NCI-H1694 treated with DMSO at 0.1 percent for 48 hours (cell line): ENCODE data around the gene REPS1.
"Not testable (repeated sequence)": the region's sequence is repeated elsewhere in the genome, so short reads cannot be mapped to it uniquely, and the experiment has no call there.

Experiments used
- DNase-seq: peaks from one replicate; lab custom pipeline; 2025; lab: John Stamatoyannopoulos, UW

The REPS1 gene

DNA sequence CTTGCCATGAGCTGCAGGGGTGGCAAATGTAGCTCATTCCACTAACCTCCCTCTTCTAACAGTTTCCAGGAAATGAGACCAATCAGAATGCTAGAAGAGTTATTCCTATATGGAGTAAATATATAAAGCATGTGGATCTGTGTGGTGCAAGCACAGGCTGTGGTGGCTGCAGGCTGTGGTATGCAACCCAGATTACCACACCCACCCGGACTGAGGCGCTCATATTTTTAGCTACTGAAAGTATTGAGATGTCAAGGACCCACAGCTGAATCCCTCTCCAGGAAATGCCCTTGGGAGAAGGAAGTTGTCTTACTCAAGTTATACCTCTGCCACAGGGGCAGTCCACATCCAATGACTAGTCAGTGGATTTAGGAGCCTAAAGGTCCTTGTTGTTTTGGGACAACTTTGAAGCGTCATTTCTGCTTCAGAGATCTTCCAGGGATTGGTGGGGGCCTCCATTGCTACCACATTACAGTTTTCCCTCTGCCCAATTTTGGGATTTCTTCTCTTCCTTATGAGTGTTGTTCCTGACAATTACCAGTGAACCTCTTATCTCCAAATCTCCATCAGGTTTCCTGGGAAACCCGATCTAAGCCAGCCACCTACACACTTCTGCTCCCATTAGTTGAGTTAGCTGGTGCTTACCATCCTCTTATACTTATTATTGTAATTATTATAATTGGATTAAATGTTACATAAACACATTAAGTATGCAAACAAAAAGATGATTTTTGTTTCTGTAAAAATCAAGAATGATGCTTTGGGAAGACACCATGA, 12.1 kb upstream of the REPS1 start:
- DNase-seq = no peak

DNA sequence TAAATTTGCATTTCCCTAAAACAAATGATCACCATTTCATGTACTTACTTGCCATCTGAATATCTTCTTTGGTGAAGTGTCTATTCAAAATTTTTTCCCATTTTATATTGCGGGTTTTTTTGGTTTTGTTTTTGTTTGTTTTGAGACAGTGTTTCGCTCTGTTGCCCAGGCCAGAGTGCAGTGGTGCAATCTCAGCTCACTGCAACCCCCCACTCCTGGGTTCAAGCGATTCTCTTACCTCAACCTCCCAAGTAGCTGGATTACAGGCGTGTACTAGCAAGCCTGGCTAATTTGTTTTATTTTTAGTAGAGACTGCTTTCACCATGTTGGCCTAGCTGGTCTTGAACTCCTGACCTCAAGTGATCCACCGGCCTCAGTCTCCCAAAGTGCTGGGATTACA, 9.1 kb upstream of the REPS1 start:
- no peak for DNase-seq

DNA sequence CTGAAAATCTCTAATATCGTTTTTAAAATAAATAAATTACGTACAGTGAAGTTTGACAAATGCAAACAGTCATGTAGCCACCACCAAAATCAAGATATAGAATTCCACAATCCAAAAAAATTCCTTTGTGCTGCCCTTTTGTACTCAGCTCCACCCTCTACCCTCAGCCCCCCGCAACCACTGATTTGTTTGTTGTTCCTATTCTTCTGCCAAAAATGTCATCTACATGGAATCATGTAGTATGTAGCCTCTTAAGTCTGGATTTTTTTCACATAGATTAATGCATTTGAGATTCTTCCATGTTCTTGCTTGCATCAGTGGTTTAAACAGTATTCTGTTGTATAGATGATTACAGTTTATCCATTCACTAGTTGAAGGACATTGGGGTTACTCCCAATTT, 8.5 kb upstream of the REPS1 start:
- DNase-seq = no peak

DNA sequence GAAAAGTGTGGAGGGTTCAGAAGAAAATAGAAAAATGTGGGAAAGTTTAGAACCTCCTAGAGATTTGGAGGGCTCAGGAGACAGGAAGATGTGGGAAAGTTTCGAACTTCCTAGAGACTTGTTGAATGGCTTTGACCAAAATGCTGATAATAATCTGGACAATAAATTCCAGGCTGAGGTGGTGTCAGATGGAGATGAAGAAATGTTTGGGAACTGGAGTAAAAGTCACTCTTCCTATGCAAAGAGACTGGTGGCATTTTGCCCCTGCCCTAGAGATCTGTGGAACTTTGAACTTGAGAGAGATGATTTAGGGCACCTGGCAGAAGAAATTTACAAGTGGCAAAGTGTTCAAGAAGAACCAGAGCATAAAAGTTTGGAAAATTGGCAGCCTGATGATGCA, 5.4 kb upstream of the REPS1 start:
- DNase-seq = not testable (repeated sequence)

DNA sequence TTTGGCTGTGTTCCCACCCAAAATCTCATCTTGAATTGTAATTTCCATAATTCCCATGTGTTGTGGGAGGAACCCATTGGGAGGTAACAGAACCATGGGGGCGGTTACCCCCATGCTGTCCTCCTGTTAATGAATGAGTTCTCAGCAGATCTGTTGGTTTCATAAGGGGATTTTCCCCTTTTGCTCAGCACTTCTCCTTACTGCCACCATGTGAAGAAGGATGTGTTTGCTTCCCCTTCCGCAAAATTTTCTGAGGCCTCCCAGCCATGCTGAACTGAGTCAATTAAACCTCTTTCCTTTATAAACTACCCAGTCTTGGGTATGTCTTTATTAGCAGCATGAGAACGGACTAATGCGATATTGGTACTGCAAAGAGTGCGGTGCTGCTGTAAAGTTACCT, 4.9 kb upstream of the REPS1 start:
- DNase-seq = not testable (repeated sequence)

DNA sequence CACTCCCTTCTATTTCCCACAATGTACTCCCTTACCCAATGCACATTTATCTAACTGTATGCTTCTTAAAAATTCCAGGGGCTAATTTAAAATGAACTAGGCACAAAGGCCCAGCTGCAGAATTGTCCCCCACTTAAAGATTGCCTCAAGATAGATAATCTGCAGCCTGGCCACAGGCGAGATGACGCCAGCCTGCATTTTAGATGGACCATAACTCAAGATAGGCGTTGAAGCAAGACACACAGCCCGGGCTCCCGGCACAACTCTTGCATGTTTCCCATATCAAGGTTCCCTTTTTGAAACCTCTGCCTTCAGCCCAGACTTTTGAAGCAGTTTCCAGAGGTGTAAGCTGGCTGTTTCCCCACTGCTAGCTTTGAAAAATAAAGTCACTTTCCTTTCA, 3.2 kb upstream of the REPS1 start:
- no peak for DNase-seq

DNA sequence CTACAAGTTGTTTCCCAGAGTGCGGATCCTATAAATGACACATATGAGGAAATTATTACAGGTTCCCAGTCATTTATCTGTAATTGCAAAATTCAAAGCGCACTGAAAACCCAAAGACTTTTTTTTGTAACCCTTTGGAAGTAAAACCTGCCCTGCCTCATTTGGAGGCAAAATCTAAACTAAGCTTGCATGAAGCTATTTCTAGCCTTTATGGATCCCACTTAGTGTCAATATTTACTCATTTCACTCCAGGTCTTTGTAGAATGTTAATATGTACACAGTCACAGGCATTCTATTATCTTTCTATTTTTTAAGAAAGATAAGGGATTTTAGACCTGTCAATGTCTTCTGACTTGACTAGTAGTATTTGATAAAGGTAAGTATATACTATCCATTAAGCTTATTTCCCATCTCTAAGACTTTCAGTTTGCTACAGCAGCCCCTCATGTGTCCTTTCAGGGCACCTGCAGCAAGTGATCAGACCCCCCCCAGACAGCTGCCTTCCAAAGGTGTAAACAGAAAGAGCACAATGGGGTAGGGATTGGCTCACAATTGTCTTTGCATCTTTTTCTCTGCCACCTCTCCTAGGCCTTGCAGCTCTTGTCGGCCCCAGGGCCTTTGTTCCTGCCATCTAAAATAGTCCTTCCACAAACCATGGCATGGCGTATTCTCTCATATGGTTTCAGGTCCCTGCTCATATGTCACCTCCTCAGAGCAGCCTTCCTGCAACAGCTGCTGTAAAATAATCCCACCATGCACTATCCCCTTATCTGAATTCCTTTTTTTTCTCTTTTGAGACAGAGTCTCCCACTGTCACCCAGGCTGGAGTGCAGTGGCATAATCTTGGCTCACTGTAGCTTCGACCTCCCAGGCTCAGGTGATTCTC, 1.3 kb upstream of the REPS1 start:
- DNase-seq = no peak

DNA sequence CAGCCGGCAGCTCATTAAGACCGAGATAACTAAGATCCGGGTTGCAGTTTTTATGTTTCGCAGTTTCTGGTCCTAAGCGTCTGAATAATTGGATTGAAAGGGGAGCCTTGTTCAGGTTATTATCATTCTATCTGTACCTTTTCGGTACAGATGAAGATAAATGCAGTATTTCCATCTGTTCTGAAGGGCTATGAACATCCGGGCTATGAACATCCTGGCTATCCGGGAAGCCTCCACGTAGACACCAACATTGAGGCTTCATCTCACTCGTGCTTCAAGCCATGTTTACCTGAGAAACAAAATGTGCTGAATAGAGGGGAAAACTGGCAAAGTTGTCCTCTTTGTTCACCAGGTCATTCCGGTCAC, 399 bp upstream of the REPS1 start:
- no peak for DNase-seq

DNA sequence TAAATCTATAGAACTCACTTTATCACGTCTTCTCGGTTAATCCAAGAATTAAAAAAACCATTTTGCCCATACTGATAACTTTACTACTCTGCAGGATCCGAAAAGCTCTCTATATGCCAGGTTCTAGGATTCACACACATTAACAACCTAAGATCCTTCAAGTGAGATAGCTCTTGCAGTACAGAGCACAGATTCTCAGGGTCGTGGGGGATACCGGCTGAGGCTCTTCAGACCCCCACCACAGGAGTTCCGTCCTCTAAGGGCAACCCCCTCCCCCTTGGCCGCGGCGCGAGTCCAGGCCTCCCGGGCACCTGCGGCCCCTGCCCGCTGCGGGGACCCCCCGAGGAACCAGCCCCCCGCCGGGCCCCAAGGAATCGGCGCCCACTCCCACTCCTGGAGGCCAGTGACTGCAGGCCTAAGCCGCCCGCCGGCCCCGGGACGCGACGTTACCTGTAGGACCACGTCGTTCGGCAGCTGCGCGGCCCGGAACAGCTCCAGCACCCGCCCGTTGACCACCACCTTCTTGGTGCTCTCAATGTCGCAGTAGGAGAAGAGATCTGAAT, 892 bp downstream of the REPS1 start:
- DNase-seq = no peak

DNA sequence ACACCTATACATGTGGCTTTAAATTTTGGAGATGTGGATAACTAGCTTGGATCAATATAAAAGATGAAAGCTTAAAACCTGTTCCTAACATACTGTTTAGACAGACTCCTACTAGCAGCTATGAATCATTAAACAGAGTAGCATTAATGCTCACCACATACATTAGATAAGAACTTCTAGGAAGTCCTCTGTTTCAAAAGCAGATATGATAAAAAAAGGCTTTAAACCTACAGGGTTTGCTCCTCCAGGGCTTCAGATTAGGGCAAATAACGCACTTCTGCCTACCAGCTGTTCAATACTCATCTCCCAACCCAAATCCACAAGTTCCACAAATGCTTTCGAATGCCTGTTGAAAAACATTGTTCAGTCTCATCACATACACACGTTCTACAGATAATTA, 1.5 kb downstream of the REPS1 start:
- no peak for DNase-seq

DNA sequence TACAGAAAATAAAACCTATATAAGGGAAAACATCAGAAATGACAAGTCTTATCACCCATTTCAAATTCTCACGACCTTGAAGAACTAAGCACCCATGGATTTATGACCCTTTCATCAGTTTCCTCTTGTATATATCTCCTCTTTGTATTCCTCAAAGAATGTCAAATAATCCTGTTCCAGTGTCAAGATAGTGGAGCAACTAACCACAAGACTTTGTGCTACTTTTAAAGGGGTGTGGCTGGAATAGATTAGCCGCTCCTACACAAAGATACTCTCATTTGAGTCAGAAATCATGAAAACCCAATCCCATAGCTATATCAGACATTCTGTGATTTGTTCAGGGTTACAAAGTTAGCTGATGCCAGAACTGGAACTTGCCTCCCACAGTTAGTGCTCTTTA, 6.6 kb downstream of the REPS1 start:
- no peak for DNase-seq

DNA sequence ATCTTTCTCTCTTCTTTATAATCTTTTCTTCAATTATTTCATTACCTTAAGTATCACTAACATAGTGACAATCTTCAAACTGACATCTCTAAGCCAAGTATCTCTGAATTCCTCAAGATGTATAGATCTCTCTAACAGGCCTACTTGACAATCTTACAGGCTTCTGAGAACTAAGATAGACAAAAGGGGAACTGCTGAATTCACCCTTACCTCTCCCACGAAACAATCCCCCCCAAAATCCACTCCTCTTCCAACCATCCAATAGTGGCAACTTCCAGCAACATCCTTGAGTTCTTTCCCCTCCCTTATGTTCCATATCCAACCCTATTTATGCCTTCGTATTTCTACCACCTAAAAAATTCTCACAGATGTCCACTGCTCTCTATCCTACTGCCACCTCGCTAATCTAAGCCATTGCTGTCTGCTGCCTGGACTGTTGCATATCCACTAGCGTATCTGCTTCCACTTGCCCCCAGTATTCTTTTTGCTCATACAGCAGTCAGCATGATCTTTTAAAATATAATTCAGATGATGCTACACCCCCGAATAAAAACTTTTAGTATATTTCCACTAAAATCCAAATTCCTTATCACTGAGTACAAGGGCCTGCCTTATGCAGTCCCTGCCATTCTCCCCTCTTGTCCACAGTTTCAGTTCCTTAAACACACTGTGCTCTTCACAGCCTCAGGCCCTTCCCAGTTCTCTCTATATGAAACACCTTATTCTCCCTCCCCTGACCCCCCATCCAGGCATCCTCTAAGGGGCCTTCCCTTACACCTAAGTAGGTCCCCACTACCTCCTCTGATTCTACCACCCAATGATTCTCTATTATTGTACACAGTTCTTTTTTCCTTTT, 8.0 kb downstream of the REPS1 start:
- no peak for DNase-seq

DNA sequence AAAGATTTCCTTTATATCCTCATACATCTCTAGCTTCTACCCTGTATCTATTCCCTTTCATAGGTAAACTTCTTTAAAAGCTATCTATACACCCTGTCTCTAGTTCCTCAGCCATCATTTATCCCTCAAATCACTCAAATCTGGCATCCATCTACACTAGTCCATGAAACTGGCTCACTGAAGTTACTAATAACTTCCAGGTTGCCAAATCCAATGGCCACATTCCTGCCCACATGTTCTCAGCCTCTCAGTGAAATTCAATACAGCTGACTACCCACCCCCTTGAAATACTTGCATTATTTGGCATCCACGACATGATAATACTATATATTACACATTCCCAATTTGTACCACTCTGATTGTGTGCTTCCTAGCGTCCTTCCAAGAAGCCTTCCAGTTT, 8.7 kb downstream of the REPS1 start:
- no peak for DNase-seq

DNA sequence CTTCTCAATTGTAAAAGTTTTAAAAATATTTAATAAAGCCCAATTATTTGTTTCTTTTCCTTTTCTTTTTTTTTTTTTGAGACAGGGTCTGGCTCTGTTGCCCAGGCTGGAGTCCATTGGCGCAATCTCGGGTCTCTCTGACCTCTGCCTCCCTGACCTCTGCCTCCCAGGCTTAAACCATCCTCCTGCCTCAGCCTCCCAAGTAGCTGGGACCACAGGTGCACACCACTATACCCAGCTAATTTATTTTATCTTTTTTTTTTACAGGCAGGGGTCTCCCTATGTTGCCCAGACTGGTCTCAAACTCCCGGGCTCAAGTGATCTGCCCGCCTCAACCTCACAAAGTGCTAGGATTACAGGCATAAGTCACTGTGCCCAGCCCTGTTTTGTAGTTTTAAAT, 9.8 kb downstream of the REPS1 start:
- DNase-seq = no peak

DNA sequence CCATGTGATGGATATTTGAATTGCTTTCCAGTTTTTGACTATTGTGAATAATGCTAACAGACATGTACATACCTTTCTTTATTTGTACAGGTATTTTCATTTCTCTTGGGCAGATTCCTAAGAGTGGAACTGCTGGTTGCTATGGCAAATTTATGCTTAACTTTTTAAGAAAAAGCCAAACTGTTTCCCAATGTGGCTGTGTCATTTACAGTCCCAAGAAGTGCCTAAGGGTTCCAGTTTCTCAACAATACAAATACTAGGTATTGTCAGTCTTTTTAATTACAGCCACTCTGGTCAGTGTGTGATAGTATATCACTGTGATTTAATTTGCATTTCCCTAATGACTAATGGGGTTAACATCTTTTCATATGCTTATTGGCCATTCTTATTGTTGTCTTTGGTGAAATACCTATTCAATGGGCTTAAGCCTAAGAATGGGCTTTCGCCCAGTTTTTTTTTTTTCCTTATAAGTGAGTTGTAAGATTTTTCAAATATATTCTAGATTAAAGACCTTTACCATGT, 10.3 kb downstream of the REPS1 start:
- DNase-seq = no peak

DNA sequence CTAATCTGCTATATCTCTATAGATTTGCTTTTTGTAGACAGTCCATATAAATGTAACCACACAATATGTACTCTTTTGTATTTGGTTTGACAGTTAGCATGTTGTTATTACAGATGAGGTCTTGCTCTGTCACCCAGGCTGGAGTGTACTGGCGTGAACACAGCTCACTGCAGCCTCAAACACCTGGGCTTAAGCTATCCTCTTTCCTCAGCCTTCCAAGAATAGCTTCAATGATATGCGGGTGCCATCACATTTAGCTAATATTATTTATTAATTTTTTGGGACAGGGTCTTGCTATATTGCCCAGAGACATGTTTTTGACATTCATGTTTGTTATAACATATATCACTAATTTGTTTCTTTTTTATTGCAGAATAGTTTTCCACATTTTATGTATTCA, 10.8 kb downstream of the REPS1 start:
- no peak for DNase-seq

DNA sequence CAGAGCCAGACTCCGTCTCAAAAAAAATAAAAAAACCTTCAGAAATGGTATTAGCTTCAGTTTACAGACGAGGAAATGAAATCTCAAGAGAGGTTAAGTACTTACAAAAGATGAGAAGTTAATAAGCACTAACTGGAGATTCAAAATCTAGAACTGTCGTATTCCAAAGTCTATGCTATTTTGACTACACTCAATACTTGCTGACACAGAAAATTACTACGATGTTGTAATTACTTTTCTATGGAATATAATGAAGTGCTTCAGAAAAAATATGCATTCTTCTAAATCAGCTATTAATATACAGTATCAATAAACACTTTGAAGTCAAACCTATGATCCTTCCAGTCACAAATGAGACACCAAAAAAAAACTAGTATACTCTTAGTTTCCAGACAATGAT, 12.2 kb downstream of the REPS1 start:
- DNase-seq = no peak

DNA sequence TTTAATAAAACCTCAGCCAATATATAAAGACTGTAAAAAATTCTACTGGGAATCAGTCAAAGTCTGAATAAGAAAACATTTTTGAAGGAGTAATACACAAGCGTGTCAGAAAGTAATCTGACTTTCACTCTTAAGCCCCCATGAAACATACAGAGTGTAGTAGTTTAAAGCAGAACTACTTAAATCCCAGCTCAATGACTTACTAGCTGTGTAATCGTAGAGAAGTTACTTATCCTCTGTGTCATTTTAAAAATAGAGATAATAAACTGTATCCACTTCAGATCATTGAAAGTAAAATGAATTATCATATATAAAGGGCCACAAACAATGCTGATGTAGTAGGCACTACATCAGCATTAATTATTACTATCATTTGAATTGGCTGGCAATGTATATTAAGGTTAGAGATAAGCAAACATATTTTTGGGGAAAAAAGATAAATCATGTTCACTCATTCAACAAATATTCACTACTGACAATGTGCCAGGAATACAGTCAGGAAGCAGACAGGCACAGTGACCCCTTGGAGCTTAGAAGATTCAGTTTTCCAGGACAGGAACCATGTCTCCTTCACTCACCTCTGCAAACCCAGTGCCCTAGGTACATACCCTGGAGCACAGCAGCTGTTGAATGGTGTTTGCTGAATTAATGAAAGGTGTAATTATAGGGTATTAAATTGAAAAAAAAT, 14.4 kb downstream of the REPS1 start:
- DNase-seq = no peak

DNA sequence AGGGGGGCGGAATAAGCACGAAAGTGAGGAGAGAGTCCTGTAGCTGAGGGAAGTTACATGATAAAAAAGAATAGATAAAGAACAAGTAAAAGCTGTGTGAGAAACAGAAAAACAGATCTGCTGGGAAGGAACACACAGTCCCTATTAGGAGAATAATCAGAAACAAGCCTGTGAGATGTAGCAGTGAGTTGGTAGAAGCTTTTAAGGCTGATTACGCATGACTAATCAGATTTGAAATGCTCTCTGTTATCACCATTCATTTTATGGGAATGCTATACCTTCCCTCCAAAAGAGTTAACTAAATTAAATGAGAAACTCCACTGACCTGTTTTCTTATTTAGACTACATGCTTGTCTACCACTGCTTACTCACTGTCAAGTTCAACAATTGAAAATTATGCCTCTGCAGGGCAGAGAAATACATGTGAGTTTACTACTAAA, 15.8 kb downstream of the REPS1 start:
- no peak for DNase-seq

DNA sequence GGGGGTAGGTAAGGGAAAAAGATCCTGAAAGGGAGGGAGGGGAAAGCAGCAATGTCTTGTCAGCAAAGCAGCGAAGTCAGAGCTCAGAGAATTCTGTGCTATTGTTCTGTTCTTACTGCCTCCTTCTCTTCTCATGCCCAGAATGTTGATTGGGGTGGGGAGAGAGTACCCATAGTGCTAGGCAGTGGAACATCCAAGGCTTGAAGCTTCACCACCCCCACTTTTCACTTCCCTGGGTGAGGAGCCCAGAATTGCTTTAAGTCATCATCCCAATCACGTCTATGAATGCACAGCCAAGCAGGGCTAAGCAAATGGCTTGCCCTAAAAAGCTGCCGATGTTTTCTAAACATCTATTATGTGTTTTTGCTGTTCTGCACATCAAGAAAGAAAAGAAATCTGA, 16.5 kb downstream of the REPS1 start:
- DNase-seq = no peak

DNA sequence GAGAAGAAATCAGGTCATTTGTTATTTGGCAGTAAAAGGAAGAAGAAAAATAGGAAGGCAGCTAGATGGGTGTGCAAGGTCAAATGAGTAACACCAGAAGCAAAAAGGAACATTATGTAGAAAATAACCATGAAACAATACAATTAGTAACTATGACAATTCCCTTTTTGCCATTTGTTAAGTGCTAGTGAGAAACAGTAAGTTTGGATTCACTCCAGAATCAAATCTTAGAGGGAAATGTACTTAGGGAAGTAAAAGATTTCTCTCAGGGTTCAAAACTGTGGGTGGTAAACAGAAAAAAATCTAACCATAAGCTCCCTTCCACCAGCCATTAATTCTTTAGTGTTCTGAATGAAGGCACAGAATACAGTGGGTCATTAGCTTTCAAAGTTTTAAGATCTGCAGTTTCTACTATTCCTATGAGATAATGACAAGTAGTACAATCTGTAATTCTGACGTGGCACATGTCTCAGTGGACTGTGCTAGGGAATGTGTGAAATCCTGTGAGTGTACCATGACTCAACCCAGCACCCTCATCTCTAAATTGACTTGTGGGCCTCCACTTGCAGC, 17.1 kb downstream of the REPS1 start:
- no peak for DNase-seq
